ENCODE data around the gene GPR87. TPM values are rescaled to one million over a fixed set of nuclear protein-coding genes. Genes with fewer than 3 reads are reported as not detected.

GPR87 gene
- total RNA-seq, 1 experiment from 2014 or later = 0.20 TPM

DNA sequence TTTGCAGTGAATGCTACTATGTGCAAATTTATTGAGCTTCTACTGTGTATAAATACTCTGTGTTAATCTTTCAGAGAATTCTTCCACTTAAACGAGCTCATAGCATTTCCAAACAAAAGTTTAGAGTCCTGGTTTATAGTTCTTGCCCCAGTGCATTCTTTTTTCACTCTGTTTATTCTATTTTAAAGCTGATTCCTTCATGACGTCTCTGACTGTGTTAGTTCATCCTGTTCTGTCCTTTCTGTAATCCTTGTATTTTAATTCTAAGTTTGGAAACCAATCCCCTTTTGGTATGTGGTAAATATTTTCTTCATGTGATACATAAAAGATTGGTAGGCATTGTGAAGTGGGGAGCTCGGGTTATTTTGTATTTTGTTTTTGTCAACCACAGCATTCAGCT lies 57.0 kb downstream of the GPR87 start:
- DNase-seq (ENCODE audit: low spot score) = no peak
- in situ Hi-C loops (cut with HindIII; ENCODE audit: low sequenced_read_pairs) = no loop called here

DNA sequence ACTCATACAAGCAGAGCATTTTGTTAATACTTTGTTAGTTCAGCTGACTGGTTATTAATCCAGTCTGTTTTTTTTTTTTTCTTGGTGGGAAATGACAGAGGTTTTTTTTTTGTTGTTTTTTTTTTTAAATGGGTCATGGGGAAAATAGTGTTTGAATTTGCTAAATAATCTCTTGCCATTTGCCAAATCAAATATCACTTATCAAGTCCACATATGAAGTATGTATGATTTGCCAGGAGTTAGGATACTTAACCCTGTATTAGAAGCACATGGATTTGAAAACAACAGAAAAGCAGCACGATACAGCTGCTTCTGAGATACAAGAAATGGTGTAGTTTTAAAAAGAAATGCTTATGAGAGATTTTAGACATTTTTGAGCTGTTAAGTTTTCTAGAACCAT lies 59.9 kb downstream of the GPR87 start:
- in situ Hi-C loops (cut with HindIII; ENCODE audit: low sequenced_read_pairs) = no loop called here
- DNase-seq (ENCODE audit: low spot score) = no peak

GRCh38 chr3:151248772-151249337 lies 67.8 kb downstream of the GPR87 start:
- DNase-seq (ENCODE audit: low spot score) = no peak
- in situ Hi-C loops (cut with HindIII; ENCODE audit: low sequenced_read_pairs) = no loop called here

Other genes starting within 250 kb of the GPR87 start
- gene MED12L, start 231.2 kb downstream of the GPR87 start, total RNA-seq (2014; rRNA removed; shearing (Covaris generic)) = not detected in 2 replicates
- not detected in 2 replicates for gene GPR171, start 113.6 kb downstream of the GPR87 start, total RNA-seq (2014; rRNA removed; shearing (Covaris generic))
- gene P2RY14, start 38.3 kb downstream of the GPR87 start, total RNA-seq (2014; rRNA removed; shearing (Covaris generic)) = not detected in 2 replicates
- not detected in 2 replicates for gene P2RY13, start 12.7 kb upstream of the GPR87 start, total RNA-seq (2014; rRNA removed; shearing (Covaris generic))
- gene P2RY12, start 67.9 kb upstream of the GPR87 start, total RNA-seq (2014; rRNA removed; shearing (Covaris generic)) = not detected in 2 replicates
- 0.07 TPM in 1 of 2 replicates, not detected in the other for gene IGSF10, start 144.2 kb upstream of the GPR87 start, total RNA-seq (2014; rRNA removed; shearing (Covaris generic))